GM12872 (cell line): ENCODE results near the gene ATP6V0D1.

Experiments used
- TF ChIP-seq, protein P1 (sequence below): IDR thresholded peaks from 3 replicates; pipeline ENCODE4 v1.5.1; 2011; ENCODE audit warnings: low read depth, mild to moderate bottlenecking, low read length, moderate library complexity; ENCODE audit not compliant: insufficient read depth

ATP6V0D1 gene

DNA sequence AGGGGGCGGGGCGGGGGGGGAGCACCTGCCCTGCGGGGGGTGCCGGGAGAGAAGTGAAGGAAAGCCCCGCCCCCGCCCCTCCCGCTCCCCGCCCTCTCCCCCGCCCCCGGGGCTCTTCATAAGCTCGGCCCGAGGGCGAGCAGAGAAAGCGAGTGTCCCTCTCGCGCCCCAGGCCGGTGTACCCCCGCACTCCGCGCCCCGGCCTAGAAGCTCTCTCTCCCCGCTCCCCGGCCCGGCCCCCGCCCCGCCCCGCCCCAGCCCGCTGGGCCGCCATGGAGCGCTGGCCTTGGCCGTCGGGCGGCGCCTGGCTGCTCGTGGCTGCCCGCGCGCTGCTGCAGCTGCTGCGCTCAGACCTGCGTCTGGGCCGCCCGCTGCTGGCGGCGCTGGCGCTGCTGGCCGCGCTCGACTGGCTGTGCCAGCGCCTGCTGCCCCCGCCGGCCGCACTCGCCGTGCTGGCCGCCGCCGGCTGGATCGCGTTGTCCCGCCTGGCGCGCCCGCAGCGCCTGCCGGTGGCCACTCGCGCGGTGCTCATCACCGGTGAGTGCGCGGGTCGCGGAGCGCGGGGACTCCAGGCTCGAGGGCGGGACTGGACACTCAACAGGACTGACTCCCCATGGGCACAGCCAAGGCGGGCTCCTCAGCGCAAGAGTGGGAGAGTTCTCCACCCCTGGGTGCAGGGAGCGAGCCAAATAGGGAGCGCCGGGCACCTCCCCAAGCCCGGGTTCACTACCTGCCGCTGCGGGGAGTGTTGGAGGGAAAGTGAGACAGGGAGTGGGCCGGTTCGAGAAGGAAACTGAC, 49.8 kb downstream of the ATP6V0D1 start, which contains the start of gene HSD11B2:
Gene HSD11B2 (plus strand): TSS at position 145 of the 798 bp plus-strand sequence. CDS start 128 bp downstream, at position 273.
- TF ChIP-seq, protein P1, sequence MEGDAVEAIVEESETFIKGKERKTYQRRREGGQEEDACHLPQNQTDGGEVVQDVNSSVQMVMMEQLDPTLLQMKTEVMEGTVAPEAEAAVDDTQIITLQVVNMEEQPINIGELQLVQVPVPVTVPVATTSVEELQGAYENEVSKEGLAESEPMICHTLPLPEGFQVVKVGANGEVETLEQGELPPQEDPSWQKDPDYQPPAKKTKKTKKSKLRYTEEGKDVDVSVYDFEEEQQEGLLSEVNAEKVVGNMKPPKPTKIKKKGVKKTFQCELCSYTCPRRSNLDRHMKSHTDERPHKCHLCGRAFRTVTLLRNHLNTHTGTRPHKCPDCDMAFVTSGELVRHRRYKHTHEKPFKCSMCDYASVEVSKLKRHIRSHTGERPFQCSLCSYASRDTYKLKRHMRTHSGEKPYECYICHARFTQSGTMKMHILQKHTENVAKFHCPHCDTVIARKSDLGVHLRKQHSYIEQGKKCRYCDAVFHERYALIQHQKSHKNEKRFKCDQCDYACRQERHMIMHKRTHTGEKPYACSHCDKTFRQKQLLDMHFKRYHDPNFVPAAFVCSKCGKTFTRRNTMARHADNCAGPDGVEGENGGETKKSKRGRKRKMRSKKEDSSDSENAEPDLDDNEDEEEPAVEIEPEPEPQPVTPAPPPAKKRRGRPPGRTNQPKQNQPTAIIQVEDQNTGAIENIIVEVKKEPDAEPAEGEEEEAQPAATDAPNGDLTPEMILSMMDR = no peak

DNA sequence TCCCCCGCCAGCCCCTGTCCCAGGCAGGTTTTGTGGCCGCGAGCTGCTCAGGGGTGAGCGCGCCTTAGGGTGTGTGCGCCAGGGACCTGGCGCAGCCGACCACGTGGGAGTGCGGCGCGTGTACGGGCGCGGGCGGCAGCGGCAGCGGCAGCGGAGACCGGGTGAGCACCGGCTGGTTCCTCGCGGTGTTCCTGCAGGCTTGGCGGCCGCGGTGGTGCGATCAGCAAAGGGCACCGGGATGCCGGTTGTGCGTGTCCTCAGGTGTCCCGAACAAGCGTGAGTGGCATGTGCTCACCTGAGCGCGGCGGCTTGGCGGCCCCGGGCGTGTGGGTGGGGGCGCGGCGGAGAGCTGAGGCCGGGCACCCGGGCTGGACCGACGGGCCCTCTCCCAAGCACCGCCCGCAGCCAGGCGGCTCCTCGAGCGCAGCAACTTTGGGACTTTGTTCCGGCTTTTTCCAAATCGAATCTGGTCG, 50.4 kb downstream of the ATP6V0D1 start:
- TF ChIP-seq, protein P1 = no peak

DNA sequence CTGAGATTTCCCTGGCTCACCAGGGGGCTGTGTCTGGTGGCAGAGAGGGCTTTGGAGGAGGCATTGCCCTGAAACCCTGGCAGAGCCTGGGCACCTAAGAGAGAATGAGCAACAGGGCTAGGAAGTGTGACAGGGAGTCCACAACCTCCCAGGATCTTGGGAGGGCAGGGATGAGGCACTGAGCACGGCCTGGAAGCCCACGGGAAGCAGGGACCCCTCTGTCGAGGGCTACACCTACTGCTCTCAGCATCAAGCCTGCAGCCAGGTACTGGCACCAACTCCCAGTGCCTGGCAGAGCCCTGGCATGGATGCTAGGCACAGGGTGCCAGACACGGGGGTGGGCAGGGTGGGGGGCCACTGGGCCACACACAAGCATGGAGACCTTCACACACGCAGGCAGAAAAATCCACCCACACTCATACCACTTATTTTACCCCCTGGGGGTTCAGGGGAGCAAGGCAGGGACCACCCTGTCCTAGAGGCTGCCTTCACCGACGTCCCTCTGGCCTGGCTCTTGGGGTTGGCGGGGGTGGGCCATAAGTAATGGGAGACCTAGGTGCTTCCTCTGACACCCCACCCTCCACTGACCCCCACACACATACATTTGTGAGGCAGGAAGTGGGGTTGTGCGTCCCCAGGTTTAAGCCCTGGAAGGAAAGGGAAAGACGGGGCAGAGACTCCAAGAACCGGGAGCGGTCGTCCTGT, 51.0 kb downstream of the ATP6V0D1 start:
- TF ChIP-seq, protein P1 = no peak

DNA sequence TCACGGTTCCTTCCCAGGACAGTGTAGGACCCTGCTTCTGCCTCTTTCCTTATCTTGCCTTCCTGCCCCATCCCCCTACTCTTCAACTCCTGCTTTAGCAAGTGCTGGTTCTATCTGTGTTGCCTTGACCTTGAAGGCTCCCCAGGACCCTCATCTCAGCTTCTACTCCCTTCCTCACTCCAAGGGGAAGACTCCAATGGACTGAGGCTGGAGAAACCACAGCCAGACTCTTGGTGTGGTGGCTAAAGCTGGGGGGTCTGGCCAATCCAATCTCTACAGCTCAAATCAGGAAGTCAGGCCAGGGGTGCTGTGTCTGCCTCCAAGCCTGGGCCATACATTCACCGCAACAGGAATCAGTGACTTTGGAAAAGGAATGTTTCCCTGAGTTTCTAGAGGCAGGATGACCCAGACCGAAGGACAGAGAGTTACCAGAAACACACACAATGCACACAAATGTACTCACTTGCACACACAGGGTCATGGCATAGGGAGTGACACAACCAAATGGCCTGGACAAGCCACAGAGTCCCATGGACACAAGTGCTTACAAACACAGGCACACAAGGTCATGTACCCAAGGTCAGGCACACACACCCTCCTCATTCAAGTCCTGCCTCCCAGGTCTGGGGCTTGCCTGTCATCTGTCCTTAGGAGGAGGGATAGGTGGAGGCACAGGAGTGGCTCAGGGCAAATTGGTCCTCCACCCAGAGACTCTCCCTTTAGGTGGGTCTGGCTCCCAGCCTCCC, 51.7 kb downstream of the ATP6V0D1 start:
- TF ChIP-seq, protein P1 = no peak

DNA sequence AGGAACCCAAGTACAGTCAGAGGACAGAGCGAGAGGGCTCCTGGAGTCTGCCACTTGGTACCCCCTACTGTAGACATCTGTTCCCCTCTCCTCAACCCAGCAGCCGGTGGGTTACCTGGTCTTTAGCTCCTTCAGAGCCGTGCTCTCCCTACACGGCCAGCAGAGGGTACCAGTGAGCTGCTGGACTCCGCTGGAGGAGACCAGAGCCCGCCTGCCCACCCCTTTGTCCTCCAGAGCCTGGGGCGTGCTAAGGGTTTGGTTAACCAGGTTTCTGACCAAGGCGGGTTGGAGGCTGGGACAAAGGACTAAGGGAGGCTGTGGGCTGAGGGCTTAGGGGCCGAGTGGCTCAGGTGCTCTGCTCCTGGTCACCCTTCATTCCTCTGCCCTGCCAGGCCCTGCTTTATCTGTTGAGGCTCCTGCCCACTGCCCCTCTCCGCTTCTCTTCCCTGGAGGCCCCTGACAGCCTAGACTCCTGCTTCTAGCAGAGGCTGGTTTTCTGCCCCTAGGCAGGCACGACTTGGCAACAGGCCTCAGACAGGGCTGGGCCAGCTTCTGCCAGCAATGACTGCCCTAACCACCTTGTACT, 52.7 kb downstream of the ATP6V0D1 start:
- TF ChIP-seq, protein P1 = peak; percentile 93

DNA sequence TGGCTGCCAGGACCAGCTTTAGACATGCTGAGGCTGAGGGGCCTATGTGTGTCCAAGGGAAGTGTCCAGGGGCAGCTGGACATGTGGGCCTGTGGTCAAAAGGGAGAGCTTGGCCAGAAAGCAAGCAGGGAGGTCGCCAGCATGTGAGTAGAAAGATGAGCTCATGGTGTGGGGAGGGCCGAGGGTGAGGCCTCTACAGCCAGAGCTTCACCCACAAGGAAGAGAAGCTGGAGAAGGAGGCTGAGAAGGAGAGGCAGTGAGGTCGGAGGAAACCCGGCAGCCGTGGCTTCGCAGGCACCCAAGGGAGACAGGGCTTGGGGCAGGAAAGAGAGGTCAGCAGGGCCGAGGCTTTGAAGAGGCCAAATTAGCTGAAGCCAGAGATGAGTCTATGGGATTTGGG, 54.0 kb downstream of the ATP6V0D1 start:
- TF ChIP-seq, protein P1 = no peak
